Omental fat pad (tissue), 4 donors: ENCODE measurements around the gene ID3. TPM values are rescaled to one million over a fixed set of nuclear protein-coding genes. Genes with fewer than 3 reads are reported as not detected.
A peak's percentile ranks its signal among the peaks of the same experiment; 100 is the strongest.
"Not testable (repeated sequence)": the region's sequence is repeated elsewhere in the genome, so short reads cannot be mapped to it uniquely, and the experiment has no call there.

Experiments used
- ATAC-seq: fragments of 150-250 bp; one replicate; pipeline ENCODE4 v1.9.1; 2016; ENCODE audit warnings: mild to moderate bottlenecking, moderate library complexity; ENCODE audit not compliant: low FRiP score
- DNase-seq: peaks from one replicate; pipeline ENCODE4 v3.0.0-alpha.2; 2019; ENCODE audit warnings: low spot score
- CTCF ChIP-seq, 3 donors: fragments of 450-650 bp; IDR thresholded peaks; one replicate each; pipeline ENCODE4 v1.5.1; 2016 to 2017; ENCODE audit warnings: antibody characterized with exemption in 3 of 3, mild to moderate bottlenecking in 3 of 3, moderate library complexity in 2 of 3
- total RNA-seq, 4 donors: library from RNA; depleted of rRNA; stranded (reverse); fragments of >200 nt; gene quantifications; one replicate each; pipeline ENCODE4 v1.1.0, GENCODE V29; 2016

ID3 gene
- total RNA-seq, 4 donors from 2014 or later, result 134 to 322 (median 179) TPM

GRCh38 chr1:23545851-23546250 lies 13.4 kb downstream of the ID3 start:
- no peak for DNase-seq
- TF ChIP-seq CTCF (IDR thresholded peaks at IDR 0.05), result no peak
- no peak for ATAC-seq

GRCh38 chr1:23544444-23545389 lies 14.6 kb downstream of the ID3 start:
- peak; percentile 50 for ATAC-seq
- peak; percentile 60 for DNase-seq
- peak in 2 of 3 donors; percentile 67 to 92 for TF ChIP-seq CTCF (IDR thresholded peaks at IDR 0.05)

DNA sequence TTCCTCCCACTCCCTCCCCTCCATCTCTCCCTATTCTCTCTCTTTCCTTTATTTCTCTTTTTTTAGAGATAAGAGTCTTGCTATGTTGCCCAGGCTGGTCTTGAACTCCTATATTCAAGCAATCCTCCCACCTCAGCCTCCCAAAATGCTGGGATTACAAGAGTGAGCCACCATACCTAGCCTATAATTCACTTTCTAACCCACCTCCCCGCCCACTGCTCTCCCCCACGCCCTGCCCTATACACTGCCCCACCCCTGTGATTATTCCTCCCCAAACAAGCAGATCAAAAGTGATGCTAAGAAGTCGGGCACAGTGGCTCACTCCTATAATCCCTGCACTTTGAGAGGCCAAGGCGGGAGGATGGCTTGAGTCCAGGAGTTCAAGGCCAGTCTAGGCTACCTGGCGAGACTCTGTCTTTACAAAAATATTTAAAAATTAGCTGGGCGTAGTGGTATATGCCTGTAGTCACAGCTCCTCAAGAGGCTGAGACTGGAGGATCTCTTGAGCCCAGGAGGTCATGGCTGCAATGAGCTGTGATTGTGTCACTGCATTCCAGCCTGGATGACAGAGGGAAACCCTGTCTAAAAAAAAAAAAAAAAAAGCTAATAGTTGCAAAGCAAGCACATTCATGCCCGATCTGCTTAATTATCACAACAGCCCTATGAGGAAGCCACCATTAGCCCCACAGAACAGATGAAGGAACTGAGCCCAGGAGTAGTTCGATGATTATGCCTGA lies 15.4 kb downstream of the ID3 start:
- DNase-seq (no peak), ATAC-seq (no peak)
- no peak for TF ChIP-seq CTCF (IDR thresholded peaks at IDR 0.05)

DNA sequence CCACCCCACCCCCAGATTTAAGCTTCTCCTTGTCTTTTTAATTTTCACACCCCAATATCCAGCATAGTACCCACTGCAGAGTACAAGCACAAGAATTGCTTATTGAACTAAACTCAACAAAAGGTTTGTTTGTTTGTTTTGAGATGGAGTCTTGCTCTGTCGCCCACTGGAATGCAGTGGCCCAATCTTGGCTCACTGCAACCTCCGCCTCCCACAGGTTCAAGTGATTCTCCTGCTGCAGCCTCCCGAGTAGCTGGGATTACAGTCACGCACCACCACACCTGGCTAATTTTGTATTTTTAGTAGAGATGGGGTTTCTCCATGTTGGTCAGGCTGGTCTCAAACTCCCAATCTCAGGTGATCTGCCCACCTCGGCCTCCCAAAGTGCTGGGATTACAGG lies 16.4 kb downstream of the ID3 start:
- ATAC-seq, DNase-seq: not testable (repeated sequence)

- peak; percentile 73 for DNase-seq
- peak; percentile 75 for ATAC-seq
- TF ChIP-seq CTCF (IDR thresholded peaks at IDR 0.05), result peak in 2 of 3 donors; percentile 39 to 62
Observed at GRCh38 chr1:23539698-23540266, 19.5 kb downstream of the ID3 start.

GRCh38 chr1:23537296-23537973 lies 21.9 kb downstream of the ID3 start:
- DNase-seq, result no peak
- no peak for ATAC-seq
- no peak for TF ChIP-seq CTCF (IDR thresholded peaks at IDR 0.05)
